KMS-11 (cell line): ENCODE results near the gene RMI1.

ENCODE experiments used
- H2AFZ ChIP-seq: fragments of 200-600 bp; sonication (generic); 2 replicates; pipeline ENCODE4 v1.6.1; 2016; ENCODE audit warnings: antibody characterized with exemption, mixed run types, low read depth
- H3K27ac ChIP-seq: fragments of 200-600 bp; sonication (generic); 2 replicates; pipeline ENCODE4 v1.6.1; 2016; ENCODE audit warnings: mild to moderate bottlenecking, mixed run types
- H3K27me3 ChIP-seq: fragments of 200-600 bp; sonication (generic); 2 replicates; pipeline ENCODE4 v1.6.1; 2017; ENCODE audit warnings: mild to moderate bottlenecking, low read depth, mixed run types, moderate library complexity; ENCODE audit not compliant: insufficient read depth
- H3K36me3 ChIP-seq: fragments of 200-600 bp; sonication (generic); 2 replicates; pipeline ENCODE4 v1.6.1; 2017; ENCODE audit warnings: mild to moderate bottlenecking, mixed run types; ENCODE audit not compliant: insufficient read depth
- H3K4me1 ChIP-seq: fragments of 200-600 bp; sonication (generic); 2 replicates; pipeline ENCODE4 v1.6.1; 2016; ENCODE audit warnings: mild to moderate bottlenecking, low read depth, mixed run types; ENCODE audit not compliant: poor library complexity, severe bottlenecking
- H3K4me2 ChIP-seq: fragments of 200-600 bp; sonication (generic); 2 replicates; pipeline ENCODE4 v1.7.0; 2016; ENCODE audit warnings: mild to moderate bottlenecking, mixed run types
- H3K4me3 ChIP-seq: fragments of 200-600 bp; sonication (generic); IDR thresholded peaks from 2 replicates; pipeline ENCODE4 v1.6.1; 2017; ENCODE audit warnings: low read depth, low read length, mixed read lengths; ENCODE audit not compliant: insufficient read depth
- H3K79me2 ChIP-seq: fragments of 200-600 bp; sonication (generic); 2 replicates; pipeline ENCODE4 v1.6.1; 2016; ENCODE audit warnings: low read depth, mixed run types; ENCODE audit not compliant: insufficient read depth
- H3K9ac ChIP-seq: fragments of 200-600 bp; sonication (generic); 2 replicates; pipeline ENCODE4 v1.6.1; 2016; ENCODE audit warnings: mild to moderate bottlenecking, mixed run types
- H4K20me1 ChIP-seq: fragments of 200-600 bp; sonication (generic); 2 replicates; pipeline ENCODE4 v1.6.1; 2016; ENCODE audit warnings: mild to moderate bottlenecking, mixed run types; ENCODE audit not compliant: insufficient read depth
- TF ChIP-seq, protein P1 (sequence below): fragments of 200-600 bp; sonication (generic); conservative IDR thresholded peaks from 2 replicates; pipeline ENCODE4 v1.6.1; 2017; ENCODE audit warnings: low read depth, mild to moderate bottlenecking, antibody characterized with exemption, low read length, moderate library complexity, mixed read lengths

Gene RMI1

DNA sequence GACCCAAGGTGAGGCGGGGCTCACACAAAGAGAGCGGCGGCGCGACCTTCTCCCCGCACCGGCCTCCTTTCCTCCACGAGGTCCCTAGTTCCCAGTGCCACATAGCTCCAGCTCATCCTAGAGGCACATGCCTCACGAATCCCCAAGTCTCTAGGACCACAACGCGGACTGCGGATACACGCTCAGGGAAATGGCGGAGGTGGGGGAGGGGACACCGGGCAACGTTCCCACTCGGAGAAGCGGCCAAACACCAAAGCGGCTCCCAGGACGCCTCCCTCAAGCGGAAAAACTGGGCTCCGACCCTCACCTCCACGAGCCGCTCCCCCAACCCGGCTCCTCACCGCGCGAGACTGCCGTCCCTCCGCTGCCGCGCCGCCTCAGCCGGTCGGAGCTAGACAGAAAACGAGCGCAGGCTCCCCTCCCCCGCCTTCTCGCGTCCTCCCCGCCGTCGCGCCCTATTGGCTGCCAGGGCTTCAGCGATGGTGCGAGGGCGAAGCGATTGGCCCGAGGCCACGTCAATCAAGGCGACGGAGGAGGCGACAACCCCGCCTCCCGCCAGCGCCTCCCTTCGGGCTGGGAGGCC, 702 bp upstream of the RMI1 start, which contains the start of gene HNRNPK:
Gene HNRNPK, minus strand, starts transcription at position 404 of the 583 bp plus-strand sequence. CDS start 1,963 bp downstream, outside the sequence.
- Histone ChIP-seq H3K36me3 (peaks cover 23% of the 10 kb centered on the region), H3K4me1 (peaks cover 55% of the 10 kb centered on the region), H3K9ac (peak within 1 kb of the TSS; percentile 100), H3K4me3 (peak within 1 kb of the TSS; percentile 36), H3K27me3 (no peaks in the 10 kb centered on the region), H3K4me2 (peak within 1 kb of the TSS; percentile 86), H3K27ac (peak within 1 kb of the TSS; percentile 100), H2AFZ (peak within 1 kb of the TSS; percentile 56), H4K20me1 (peaks cover 43% of the 10 kb centered on the region), H3K79me2 (peaks cover 94% of the 10 kb centered on the region)
- TF ChIP-seq, protein P1, sequence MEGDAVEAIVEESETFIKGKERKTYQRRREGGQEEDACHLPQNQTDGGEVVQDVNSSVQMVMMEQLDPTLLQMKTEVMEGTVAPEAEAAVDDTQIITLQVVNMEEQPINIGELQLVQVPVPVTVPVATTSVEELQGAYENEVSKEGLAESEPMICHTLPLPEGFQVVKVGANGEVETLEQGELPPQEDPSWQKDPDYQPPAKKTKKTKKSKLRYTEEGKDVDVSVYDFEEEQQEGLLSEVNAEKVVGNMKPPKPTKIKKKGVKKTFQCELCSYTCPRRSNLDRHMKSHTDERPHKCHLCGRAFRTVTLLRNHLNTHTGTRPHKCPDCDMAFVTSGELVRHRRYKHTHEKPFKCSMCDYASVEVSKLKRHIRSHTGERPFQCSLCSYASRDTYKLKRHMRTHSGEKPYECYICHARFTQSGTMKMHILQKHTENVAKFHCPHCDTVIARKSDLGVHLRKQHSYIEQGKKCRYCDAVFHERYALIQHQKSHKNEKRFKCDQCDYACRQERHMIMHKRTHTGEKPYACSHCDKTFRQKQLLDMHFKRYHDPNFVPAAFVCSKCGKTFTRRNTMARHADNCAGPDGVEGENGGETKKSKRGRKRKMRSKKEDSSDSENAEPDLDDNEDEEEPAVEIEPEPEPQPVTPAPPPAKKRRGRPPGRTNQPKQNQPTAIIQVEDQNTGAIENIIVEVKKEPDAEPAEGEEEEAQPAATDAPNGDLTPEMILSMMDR, result no peak

DNA sequence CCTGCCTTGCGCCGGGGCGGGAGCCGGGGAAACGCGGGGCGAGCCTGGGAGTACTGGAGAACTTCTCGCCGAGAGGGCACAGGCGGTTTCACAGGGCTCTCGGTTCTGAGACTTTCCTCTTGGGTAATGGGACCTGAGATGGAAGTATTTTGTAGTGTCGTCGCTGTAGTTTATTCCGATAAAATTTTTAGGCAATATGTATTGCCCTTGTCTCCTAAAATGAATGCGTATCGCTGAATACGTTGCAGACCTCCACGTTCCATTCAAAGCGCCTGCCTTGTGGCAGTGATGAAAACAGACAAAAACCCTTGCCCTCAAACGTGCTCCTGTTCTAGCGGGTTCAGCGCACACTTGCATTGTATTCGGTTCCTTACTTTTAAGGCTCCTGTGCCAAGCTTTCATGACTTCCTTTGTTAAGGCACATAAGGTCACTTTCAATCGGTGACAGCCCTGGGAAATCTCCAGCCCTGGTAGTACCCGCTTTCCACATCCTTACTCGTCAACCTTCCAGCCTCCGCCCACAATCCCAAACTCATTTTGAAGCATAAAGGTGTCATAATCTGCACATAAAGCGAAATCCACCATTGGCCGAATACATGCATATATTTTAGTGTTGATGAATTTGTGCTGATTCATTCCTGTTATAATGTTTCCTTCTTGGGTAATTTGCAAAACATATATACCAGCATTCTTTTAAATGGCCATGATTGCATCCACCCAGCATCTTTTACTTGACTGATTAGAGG, 694 bp downstream of the RMI1 start:
- Histone ChIP-seq H3K4me2 (peak overlapping the region; percentile 86), H3K27ac (peak overlapping the region; percentile 100), H3K79me2 (peaks cover 94% of the 10 kb centered on the region), H3K9ac (peak overlapping the region; percentile 100), H2AFZ (peak overlapping the region; percentile 56), H3K36me3 (peaks cover 9% of the 10 kb centered on the region; the same call in 1 of the 2 replicates), H4K20me1 (peaks cover 30% of the 10 kb centered on the region), H3K27me3 (no peaks in the 10 kb centered on the region), H3K4me1 (peaks cover 62% of the 10 kb centered on the region), H3K4me3 (no peak overlapping the region)
- TF ChIP-seq, protein P1, result no peak

DNA sequence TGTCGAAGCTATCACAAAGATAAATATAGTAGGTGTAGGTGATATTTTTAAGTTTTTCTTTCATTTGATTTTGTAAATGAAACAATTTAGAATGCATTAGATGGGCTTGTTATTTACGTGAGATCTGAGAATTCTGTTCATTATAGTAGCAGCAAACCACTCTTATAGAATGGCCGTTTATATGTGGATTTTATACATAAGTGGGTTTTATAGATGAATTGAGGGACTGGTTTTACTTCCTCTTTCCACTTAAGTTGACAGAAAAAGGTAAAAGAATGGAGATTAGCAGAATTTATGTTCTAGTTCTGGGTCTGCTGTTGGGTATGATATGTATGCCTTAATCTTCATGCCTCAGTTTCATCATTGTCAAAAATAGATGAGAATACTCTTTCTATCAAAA, 5.6 kb downstream of the RMI1 start:
- H3K4me3 ChIP-seq, result no peak overlapping the region
- H3K9ac ChIP-seq, result no peak overlapping the region
- peaks cover 73% of the 10 kb centered on the region for H3K79me2 ChIP-seq
- no peak overlapping the region for H3K27ac ChIP-seq
- no peaks in the 10 kb centered on the region for H3K36me3 ChIP-seq
- H3K4me1 ChIP-seq, result peaks cover 50% of the 10 kb centered on the region
- H3K4me2 ChIP-seq, result peak overlapping the region; percentile 8; the same call in 1 of the 2 replicates
- TF ChIP-seq, protein P1, result no peak
- H2AFZ ChIP-seq, result no peak overlapping the region
- no peaks in the 10 kb centered on the region for H3K27me3 ChIP-seq
- H4K20me1 ChIP-seq, result peaks cover 3% of the 10 kb centered on the region; the same call in 1 of the 2 replicates

DNA sequence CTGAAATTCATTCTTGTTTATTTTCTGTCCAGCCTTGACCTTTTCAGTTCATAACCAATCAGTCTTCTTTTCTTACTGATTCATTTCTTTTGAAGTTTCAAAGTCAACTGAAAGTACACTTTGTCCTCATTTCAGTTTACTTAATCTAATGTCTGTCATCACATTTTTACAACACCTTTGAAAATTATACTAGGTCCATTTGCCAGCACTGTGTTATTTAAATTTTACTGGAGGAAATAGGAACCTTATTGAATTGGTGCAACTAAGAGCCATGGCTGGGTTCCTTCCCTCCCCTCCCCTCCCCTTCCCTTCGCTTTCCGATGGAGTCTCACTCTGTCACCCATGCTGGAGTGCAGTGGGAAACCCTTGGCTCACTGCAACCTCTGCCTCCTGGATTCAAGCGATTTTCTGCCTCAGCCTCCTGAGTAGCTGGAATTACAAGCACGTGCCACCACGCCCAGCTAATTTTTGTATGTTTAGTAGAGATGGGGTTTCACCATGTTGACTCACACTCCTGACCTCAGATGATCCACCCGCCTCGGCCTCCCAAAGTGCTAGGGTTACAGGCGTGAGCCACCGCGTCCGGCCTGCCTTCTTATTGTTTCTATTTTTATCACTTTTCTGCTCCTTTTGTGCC, 6.3 kb downstream of the RMI1 start:
- Histone ChIP-seq H3K27me3 (no peaks in the 10 kb centered on the region), H3K79me2 (peaks cover 66% of the 10 kb centered on the region), H4K20me1 (peaks cover 3% of the 10 kb centered on the region; the same call in 1 of the 2 replicates), H3K4me3 (no peak overlapping the region), H2AFZ (no peak overlapping the region), H3K4me1 (peaks cover 53% of the 10 kb centered on the region), H3K27ac (no peak overlapping the region), H3K4me2 (0 out of 2 replicates have a peak overlapping the region, but pooled peaks have one; percentile 6), H3K36me3 (no peaks in the 10 kb centered on the region), H3K9ac (no peak overlapping the region)
- TF ChIP-seq, protein P1, result no peak
